HCT116 (cell line): ENCODE measurements around the gene MYLK3.

Experiments
- EZH2 ChIP-seq: fragments of 200-600 bp; sonication (generic); IDR thresholded peaks from 2 replicates; pipeline ENCODE4 v1.6.1; 2017; ENCODE audit warnings: antibody characterized with exemption, mixed run types
- POLR2A ChIP-seq: IDR thresholded peaks from 2 replicates; pipeline ENCODE4 v1.7.0; 2011; ENCODE audit warnings: borderline replicate concordance; ENCODE audit not compliant: insufficient read depth, insufficient read length; ENCODE audit errors: extremely low read depth
- SP1 ChIP-seq: IDR thresholded peaks from 2 replicates; pipeline ENCODE4 v1.6.1; 2012; ENCODE audit warnings: low read depth
- TF ChIP-seq, protein P1 (sequence below): IDR thresholded peaks from 2 replicates; pipeline ENCODE4 v1.6.1; 2012
- TF ChIP-seq, protein P2 (sequence below), 3 experiments: fragments of 200-600 bp in 1 of 3; sonication (generic) in 1 of 3; IDR thresholded peaks in 2 of 3; conservative IDR thresholded peaks in 1 of 3; 2 replicates each; pipeline ENCODE4 v1.5.1; 2012 to 2017; ENCODE audit warnings: low read depth in 2 of 3, low read length in 2 of 3, antibody characterized with exemption in 1 of 3, borderline replicate concordance in 1 of 3, control low read depth in 1 of 3, mild to moderate bottlenecking in 1 of 3, mixed read lengths in 1 of 3, mixed run types in 1 of 3, moderate library complexity in 1 of 3; ENCODE audit not compliant: insufficient read depth in 1 of 3

DNA sequence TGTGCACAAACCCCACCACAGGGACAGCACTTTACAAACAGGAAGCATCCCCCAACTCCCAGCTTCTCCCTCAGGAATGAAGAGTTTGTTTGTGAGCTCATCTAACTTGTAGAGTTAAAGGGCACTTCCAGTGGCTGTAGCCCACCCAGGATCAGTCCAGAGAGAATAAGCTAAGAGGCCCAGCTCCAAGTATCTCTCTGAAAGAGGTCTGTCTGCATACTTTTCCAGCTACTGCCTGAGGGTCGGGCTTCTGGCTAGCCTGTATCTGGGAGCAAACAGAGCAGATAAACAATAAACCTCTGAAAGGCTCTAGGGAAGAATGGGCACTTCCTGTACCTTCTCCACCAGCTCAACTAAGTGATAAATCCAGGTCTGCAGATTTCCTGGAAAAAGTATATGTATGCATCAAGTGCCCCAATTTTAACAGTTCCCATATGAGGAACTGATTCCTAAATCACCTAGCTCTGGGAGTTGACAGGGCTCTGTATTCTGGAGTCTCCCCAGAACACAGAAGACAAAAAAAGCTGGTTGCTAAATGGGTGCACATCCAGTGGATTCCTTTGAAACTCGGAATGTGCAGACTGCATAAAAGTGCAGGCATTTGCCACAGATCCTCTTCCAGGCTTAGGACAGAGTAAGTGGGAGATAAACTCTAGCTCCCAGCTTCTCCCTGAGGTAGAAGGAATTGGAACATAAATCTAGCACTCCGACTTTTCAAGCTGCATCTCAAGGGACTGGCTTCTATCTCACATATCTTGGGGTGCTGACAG, 37.1 kb upstream of the MYLK3 start:
- TF ChIP-seq, protein P1, sequence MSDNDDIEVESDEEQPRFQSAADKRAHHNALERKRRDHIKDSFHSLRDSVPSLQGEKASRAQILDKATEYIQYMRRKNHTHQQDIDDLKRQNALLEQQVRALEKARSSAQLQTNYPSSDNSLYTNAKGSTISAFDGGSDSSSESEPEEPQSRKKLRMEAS = no peak
- TF ChIP-seq, protein P2, sequence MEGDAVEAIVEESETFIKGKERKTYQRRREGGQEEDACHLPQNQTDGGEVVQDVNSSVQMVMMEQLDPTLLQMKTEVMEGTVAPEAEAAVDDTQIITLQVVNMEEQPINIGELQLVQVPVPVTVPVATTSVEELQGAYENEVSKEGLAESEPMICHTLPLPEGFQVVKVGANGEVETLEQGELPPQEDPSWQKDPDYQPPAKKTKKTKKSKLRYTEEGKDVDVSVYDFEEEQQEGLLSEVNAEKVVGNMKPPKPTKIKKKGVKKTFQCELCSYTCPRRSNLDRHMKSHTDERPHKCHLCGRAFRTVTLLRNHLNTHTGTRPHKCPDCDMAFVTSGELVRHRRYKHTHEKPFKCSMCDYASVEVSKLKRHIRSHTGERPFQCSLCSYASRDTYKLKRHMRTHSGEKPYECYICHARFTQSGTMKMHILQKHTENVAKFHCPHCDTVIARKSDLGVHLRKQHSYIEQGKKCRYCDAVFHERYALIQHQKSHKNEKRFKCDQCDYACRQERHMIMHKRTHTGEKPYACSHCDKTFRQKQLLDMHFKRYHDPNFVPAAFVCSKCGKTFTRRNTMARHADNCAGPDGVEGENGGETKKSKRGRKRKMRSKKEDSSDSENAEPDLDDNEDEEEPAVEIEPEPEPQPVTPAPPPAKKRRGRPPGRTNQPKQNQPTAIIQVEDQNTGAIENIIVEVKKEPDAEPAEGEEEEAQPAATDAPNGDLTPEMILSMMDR (IDR thresholded peaks at IDR 0.05 in 2 of 3, conservative IDR thresholded peaks at IDR 0.05 in 1 of 3; ENCODE audit: borderline replicate concordance in 1 of 3, insufficient read depth in 1 of 3, low read depth in 2 of 3, low read length in 2 of 3) = no peak
- TF ChIP-seq EZH2 (no peak), POLR2A (no peak), SP1 (no peak)
